GM12873 (cell line): Measurements from ENCODE around the gene CASS4.

Experiments used
- TF ChIP-seq, protein P1 (sequence below): IDR thresholded peaks from 2 replicates; pipeline ENCODE4 v1.5.1; 2012; ENCODE audit warnings: low read depth, mild to moderate bottlenecking, moderate library complexity, low read length, control low read depth; ENCODE audit not compliant: insufficient read depth; ENCODE audit errors: missing control alignments

Gene CASS4

GRCh38 chr20:56439771-56440291 is 27.8 kb downstream of the CASS4 start:
- TF ChIP-seq, protein P1, sequence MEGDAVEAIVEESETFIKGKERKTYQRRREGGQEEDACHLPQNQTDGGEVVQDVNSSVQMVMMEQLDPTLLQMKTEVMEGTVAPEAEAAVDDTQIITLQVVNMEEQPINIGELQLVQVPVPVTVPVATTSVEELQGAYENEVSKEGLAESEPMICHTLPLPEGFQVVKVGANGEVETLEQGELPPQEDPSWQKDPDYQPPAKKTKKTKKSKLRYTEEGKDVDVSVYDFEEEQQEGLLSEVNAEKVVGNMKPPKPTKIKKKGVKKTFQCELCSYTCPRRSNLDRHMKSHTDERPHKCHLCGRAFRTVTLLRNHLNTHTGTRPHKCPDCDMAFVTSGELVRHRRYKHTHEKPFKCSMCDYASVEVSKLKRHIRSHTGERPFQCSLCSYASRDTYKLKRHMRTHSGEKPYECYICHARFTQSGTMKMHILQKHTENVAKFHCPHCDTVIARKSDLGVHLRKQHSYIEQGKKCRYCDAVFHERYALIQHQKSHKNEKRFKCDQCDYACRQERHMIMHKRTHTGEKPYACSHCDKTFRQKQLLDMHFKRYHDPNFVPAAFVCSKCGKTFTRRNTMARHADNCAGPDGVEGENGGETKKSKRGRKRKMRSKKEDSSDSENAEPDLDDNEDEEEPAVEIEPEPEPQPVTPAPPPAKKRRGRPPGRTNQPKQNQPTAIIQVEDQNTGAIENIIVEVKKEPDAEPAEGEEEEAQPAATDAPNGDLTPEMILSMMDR = no peak

GRCh38 chr20:56440346-56441007 is 28.4 kb downstream of the CASS4 start:
- TF ChIP-seq, protein P1 = no peak

- TF ChIP-seq, protein P1 = no peak
Observed at GRCh38 chr20:56442389-56443365, 30.6 kb downstream of the CASS4 start.

- TF ChIP-seq, protein P1 = no peak
Observed at GRCh38 chr20:56443654-56444540, 31.8 kb downstream of the CASS4 start.

DNA sequence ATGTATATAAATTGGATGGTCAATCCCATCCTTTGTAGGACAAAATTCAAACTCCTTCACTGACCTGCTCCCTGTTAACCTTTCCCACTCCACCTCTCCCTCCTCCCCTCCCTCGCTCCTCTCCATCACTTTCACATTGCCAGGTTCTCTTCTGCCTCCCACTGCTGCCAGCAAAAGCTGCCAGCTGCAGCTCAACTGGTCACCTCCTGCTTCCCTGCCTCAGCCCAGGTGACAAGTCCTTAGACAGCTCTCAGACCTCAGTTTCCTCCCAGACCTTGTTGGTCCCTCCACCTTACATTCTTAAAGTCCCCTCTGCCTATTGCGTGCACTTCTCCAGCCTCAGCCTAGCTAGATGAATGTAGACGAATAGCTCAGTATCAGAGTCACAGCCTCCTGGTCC is 33.1 kb downstream of the CASS4 start:
- TF ChIP-seq, protein P1 = no peak

DNA sequence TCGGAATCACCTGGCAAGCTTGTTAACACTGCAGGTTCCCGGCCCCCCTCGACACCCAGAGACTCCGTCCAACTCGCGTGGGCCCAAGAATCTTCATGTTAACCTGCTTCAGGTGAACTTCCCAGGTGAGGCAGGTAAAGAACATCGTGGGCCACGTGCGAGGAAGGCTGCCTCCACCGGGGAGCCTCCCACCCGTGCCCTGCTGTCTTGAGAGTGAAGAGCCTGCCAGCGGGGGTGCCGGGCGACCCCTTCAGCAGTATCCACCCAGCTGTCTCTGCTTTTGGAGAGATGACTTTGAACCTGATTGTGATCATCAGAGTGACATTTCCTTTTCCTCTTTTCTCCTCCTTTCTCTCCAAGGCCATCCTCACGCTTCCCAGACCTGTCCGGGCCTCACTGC is 33.5 kb downstream of the CASS4 start:
- TF ChIP-seq, protein P1 = no peak
